ENCODE measurements around the gene SIT1.

The SIT1 gene, protein sequence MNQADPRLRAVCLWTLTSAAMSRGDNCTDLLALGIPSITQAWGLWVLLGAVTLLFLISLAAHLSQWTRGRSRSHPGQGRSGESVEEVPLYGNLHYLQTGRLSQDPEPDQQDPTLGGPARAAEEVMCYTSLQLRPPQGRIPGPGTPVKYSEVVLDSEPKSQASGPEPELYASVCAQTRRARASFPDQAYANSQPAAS

DNA sequence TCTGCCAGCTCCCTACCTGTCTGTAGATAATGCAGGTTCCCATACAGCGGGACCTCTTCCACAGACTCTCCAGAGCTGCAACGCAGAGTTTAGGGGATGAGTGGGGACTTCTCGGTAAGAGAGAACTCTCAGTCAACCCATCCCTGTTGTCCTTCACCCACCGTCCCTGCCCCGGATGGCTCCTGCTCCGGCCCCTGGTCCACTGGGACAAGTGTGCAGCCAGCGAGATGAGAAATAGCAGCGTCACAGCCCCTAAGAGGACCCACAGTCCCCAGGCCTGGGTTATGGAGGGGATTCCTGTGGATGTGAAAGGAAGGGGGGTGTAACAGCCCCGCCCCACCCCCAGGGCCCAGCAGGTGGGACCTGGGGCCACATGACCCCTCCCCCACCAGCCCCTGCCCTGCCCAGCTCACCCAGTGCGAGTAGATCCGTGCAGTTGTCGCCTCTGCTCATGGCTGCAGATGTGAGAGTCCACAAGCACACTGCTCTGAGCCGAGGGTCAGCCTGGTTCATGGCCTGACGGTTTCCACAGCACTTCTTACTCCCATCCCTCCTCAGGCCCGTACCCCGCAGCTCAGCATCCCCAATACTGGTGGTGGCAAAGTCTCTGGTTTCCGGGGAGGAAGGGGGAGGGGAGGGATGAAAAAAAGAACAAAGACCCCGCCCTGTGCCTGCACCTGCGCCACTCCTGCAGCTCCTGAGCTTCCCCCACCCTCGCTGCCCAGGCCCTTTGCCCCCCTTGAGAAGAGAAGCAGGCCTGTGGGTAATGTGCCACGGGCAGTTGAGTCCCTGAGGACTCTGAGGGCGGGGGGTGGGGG is at the start of gene SIT1:
SIT1 (minus strand) TSS at position 591 of the 818 bp plus-strand sequence; CDS start at position 513, 78 bp downstream.
- DNase-seq: no peak

DNA sequence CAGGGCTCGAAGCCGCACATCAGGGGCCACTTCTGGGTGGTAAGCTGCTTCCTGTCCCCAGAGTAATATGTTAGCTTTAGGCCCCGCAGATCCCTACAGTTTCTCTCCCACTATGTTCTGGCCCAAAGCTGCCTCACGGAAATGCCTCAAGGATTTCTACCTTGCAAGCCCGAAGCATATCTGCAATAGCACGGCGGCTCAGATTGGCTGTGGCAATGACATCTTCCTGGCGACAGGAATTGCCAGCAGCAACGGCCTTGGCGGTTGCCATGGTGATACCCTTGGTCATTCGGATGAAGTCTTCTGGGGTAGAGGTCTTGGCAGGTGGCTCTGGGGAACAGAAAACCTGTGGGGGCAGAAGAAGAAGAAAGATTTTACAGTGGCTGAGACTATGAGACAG is 49.3 kb upstream of the SIT1 start:
- no peak for DNase-seq

DNA sequence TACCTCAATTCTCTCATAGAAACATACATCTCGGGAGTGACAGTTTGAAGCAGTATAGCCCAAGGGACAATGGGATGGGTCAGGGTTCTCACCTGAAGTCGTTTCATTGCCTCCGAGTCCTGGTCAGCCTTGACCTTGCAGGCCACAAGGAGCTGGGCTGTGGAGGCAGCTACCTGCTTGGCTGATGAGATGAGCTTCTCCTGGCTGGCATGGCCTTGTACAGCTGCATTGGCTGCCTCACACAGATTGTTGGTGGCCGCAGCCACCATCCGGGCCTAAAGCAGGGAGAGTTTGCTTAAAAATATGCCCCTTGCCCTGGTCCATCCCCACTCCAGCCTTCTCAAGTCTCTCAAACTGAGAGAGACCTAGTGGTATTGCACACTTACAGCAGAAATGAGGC is 47.5 kb upstream of the SIT1 start:
- no peak for DNase-seq

DNA sequence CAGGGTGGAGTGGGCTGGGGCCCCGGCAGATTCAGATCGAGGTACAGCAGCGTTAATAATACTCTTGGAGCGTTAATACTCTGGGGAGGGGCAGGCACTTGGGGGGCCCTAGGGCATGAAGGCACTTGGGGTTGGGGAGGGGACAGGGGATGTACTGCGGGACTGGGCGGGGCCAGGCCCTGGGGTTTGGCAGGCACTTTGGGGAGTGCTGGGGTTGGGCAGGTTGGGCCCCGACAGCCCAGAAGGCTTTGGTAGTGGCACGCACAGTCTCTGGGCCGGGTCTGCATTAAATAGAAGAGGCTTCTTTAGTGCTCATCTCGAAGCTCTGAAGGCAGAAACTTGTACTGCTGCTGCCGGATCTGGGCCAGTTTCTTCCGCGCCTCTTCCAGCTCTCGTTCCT is 46.8 kb upstream of the SIT1 start:
- no peak for DNase-seq

DNA sequence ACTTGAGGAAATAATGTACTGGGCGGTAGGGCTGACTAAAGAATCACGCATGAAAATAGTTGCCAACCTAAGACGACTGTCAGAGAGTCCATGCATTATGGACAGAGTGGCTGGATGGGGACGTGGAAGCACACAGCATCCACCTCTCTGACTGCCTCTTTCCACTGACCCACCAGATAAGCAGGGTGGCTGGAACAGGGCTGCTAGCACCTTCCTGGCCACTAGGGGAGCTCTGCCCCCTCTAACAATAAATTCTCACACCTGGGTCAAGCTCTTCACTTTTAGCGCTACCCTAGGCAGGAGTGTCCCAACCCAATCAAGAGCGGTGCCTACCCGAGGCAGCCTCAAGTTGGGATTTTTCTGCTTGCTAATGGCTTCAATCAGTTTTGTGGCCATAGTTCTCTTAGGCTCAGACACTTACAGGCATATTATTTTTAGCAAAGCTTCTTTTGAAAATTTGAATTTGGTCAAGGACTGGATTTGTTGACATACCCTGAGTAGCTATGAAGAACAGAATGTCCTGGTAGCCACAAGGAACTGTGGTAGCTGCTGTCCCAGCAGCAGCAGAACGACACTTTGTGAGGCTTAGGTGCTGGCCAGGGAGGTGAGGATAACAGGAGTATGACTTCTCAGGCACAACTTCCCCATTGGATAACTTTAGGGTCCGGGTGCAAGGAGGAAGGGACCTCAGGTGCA is 45.9 kb upstream of the SIT1 start:
- peak; percentile 14 for DNase-seq

DNA sequence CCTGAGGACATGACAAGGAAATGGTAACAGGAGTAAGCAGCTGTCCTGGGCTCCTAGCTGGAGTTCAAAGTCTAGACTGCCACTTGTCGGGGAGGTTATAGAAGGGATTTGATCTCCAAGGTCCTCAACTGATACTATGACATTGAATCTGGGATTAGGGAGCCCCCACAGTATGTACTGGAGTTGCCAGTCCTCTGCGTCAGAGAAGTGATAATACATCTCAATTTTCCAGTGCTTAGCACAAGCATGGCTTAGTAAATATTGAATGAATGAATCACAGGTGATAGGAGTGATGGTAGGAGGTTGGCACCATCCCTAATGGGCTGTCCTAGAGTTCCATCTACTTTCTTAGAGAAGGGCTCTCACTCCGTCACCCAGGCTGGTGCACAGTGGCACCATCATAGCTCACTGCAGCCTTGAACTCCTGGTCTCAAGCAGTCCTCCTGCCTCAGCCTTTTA is 45.2 kb upstream of the SIT1 start:
- no peak for DNase-seq

DNA sequence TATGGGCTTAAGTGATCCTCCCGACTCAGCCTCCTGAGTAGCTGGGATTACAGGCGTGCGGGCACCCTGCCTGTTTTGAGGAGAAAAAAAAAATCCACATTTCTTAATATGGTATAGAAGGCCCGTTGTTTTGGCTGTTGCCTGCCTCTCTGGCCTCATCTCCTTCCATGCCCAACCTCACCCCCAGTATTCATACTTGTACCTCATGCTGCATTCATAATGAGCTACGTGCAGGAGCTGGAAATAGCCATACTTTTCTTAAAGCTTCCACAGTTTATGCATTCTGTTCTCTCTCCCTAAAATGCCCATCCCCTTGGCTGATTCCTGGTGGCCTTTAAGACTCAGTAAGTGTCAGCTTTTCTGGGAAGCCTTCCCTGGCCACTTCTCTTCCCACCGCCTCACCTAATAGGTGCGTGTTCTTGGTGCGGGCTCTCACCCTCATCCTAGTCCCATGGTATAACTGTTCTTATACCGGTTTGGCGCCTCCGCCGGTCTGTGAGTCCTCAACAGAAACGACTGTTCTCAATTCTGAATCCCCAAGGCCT is 41.1 kb upstream of the SIT1 start:
- DNase-seq: no peak

DNA sequence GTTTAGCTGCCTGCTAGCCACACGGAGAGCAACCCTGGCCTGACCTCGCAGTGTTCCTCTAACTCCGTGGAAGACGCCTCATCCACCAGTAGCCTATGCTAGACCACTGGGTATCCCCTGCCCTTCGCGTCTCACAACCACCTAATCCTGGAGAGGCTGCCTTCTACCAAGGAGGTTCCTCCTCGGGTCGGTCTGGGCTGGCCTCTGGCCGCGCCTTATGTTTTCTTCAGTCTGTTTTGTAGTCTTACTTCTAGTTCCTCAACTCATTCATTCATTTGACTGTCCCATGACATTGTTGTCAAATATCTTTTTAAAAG is 40.6 kb upstream of the SIT1 start:
- DNase-seq: no peak

DNA sequence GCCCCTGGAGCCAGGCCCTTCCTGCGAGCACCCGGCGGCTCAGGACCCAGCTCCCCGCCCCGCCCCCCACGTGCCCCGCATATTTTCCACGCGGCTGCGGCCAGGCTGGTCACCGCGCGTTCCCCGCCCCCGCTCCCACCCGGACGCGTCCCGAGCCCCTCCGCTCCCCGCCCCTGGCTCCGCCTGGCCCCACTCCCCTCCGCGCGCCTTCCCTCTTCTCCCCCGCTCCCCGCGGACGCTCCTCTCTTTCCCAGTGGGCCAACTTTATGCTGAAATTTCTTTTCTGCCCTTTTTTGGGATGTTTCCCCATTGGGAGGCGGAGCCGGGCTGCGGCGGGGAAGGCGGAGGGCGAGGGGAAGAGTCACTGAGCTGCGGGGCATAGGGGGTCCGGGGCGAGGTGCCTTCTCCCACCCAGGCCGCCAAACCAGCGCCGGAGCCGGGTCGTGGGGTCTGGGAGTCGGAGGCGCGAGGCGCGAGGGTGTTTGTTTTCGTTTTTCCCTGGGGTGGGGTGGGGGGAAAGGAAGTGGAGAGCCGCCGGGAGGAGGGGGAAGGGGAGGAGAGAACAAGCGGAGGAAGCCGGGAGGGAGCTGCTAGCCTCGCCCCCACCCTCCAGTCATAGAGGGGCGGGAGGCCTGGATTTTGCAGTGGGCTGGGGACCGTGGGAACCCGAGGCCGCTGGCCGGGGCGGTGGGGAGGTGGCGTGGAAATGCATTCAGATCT is 40.0 kb upstream of the SIT1 start:
- peak; percentile 30 for DNase-seq

DNA sequence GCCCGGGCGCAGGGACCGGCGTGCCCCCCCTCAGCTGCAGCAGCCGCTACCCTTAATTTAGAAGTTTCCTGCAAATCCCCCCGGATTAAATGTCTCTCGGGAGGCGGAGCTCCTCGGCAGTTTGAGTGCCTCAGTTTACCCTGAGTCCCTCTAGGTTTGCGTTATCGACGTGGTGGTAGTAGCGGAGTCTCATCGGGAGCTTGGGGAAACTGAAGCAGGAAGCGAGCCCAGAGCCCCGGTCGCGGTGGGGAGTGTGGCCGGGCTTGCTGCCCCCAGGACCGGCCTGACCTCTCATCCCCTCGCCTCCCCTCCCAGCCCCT is 39.5 kb upstream of the SIT1 start:
- DNase-seq: no peak

DNA sequence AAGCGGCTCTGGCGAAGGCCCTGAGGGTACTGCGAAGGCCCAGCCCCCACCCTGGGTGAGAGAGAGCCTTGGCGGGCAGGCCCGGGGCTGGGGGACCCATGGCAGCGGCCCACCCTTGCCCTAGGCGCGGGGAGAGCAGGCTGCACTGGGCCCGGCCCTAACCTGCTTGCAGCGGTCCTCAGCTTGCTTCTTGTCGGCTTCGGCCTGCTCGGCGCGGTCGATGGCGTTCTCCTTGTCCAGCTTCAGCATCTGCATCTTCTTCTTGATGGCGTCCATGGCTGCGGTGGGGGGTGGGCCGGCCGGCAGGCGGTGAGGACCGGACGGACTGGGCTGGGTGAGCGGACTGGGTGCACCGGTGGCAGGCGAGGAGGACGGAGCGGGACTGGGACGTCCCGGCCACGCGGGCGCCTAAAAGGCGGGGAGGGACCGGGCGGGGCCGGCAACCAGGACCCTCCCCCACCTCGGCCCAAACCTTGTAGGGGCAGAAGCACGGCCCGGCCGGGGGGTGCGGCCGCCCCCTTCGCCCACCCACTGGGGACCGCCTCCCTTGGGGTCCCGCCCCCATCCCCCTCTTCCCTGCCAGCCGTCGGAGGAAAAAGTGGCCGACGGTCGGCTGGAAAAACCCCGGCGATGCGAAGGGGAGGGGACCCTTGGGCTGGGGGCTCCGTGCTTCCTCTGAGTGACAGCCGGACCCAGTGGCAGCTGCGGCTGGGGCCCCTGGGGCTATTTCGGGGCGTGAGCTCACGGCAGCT is 39.0 kb upstream of the SIT1 start, which contains the start of gene TPM2:
TPM2 (minus strand) TSS at position 384 of the 752 bp plus-strand sequence; CDS start at position 276, 108 bp downstream.
- DNase-seq: no peak

DNA sequence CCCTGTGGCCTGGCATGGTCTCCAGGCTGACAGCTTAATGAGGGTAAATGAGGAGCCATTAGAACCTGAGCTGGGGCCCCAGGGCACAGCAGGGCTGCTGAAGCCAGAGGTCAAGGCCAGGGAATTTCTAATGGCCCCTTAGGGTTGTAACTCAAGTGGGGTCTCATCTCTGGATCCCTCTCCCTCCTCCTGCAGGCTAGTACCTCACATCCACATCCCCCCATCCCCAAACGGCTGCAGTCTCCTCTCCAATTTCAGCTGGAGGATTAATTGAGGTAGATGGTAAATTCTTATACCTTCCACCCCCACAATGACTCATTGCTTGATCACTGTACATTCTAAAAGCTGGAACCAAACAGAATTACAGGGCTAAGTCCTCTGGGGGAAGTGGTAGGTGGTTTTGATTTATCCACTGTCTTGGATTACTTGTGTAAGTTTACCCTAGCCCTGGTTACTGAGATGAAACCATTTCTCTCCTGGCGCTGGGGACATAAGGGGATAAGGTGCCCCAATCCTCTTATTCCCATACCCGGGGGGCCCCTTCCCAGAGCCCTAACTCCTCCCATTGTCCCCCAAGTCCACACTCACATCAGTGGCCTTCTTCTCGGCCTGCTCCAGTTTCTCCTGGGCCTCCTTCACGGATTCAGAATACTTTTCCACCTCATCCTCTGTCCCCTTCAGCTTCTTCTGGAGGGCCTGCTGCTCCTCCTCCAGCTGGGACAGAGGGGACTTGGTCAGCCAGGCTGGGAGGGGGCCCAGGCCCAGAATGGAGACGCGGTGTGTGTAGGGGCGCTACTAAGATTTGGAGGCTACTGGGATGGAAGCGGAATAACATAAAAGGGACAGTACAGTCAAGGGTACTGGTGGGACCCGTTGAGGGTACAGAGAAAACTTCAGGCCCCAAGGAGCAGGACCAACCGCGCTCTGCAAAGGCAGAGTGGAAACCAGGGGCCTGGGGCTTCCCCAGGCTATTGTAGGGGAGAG is 38.1 kb upstream of the SIT1 start:
- DNase-seq: no peak

DNA sequence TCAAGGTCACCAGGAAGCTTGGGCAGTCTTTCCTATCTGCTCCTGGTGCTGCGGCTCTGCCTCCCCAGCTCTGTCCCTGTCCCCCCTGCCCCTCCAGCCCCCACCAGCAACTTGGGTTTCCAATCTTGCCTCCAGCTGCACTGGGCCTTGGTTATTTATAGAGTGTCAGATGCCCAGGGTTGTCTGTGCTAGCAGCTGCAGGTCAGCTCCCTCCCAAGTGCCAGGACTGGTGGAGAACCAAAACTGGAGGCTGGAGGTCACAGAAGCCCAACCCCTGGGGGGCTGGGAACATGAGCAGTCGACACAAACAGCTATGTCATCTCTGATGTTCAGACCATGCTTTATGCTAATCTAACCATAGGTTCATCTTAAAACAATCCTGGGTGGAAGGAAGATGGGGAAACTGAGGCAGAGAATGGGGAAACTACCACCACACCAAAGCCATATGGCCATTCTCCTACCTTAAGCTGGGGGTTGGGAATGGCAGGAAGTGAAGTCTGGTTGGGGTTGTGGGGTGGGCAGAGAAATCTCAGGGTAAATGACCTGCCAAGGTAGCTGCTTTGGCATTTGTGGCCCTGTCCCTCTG is 37.3 kb upstream of the SIT1 start:
- no peak for DNase-seq

DNA sequence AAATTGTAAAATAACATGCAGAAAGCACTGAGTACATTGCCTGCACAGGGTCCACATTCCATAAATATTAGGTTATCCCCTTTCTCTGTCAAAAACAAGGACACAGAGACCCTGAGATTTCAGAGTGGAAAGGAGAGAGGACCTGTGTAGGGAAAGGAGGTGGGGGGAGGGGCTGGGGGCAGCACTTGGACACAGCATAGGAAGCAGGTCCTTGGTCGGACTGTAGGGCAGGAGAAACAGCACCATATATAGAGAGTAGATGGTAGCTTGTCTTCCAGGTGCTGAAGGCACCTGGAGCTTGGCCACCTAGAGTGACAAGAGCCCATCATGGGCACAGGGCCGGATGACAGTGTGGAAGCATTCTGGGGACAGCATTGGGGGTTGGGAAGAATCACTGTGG is 36.6 kb upstream of the SIT1 start:
- no peak for DNase-seq

DNA sequence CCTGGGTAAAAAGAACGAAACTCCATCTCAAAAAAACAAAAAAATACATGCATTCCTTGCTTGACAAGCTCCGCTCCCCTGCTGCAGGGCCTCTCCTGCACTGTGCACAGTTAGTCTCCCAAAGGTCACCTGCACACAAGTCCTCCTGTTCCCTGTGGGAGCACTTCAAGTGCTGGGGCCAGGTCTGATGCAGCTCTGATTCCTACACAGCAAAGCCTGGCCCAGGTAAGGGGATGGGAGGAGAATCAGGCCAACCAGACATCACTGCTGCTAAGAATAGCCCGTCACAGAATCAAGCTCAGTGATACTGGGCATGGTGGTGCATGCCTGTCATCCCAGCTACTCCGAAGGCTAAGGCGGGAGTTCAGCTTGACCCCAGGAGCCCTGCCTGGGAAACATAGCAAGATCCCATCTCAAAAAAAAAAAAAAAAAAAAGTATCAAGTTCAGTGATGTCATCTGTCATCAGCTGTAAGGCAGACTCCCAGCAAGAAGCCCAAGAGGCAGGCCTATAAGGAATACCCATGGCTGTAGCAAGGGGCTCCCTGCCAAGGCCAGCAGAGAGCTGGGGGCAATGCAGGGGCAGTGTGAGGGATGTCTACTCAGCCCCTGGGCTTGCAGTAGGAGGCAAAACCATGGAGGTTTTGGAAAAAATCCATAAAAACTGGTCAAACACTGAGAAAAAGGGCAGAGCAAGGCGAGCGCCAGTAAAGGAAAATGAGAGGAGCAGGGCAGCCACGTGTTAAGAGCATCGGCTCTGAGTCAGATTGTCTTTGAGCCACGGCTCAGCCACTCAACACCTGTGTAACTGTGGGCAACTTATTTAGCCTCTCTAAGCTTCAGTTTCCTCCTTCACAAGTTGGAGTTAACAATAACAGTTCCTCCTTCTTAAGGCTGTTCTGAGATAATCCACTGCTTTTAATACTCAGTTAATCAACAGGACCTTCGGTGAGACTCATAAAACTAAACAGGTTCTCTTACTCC is 35.8 kb upstream of the SIT1 start:
- no peak for DNase-seq

DNA sequence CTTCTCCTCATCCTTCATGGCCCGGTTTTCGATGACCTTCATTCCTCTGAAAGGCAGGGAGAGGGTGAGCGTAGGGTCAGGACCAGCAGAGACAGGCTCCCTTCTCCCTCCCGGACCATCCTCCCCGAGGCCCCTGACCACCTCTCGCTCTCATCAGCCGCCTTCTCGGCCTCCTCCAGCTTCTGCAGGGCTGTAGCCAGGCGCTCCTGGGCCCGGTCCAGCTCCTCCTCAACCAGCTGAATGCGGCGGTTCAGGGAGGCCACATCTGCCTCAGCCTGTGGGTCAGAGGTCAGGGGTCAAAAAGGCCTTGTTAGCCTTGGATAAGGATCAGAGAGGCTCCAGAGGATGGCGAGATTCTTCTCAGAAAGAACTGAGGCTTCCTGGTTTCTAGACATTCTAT is 34.8 kb upstream of the SIT1 start:
- no peak for DNase-seq

DNA sequence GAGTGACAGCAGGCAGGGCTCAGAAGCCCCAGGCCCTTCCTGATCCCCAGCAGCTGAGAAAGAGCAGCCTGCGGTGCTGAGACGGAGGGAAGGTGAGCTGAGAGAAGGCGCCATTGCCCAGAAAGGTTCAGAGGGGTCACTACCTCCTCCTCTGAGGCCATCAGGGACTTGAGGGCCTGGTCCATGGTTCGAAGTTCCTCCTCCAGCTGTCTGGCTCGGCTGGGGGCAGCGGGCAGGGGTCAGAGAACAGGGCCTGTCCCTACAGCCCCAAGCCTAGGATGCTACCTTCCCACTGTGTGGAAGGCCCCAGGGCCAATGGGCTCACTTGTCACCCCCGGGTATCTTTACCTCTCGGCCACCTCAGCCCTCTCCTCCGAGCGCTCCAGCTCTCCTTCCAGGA is 34.2 kb upstream of the SIT1 start:
- DNase-seq: no peak

DNA sequence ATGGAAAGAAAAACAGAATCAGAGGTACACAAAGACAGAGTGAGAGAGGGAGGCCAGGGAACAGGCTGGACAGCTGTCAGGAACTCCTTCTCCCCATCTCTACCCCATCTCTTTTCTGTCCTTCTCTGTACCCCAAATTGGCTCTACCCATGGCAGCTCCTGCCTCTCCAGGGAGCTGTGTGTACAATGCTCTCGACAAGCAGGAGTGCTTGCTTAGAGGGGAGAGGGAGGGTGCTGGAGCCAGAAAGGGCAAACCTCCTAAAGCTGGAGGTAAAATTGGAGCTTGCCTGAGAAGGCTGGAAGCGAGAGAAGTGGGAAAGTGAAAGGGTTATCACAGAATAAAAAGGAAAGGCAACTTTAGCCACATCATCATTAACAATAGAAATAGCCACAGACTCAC is 32.6 kb upstream of the SIT1 start:
- no peak for DNase-seq

DNA sequence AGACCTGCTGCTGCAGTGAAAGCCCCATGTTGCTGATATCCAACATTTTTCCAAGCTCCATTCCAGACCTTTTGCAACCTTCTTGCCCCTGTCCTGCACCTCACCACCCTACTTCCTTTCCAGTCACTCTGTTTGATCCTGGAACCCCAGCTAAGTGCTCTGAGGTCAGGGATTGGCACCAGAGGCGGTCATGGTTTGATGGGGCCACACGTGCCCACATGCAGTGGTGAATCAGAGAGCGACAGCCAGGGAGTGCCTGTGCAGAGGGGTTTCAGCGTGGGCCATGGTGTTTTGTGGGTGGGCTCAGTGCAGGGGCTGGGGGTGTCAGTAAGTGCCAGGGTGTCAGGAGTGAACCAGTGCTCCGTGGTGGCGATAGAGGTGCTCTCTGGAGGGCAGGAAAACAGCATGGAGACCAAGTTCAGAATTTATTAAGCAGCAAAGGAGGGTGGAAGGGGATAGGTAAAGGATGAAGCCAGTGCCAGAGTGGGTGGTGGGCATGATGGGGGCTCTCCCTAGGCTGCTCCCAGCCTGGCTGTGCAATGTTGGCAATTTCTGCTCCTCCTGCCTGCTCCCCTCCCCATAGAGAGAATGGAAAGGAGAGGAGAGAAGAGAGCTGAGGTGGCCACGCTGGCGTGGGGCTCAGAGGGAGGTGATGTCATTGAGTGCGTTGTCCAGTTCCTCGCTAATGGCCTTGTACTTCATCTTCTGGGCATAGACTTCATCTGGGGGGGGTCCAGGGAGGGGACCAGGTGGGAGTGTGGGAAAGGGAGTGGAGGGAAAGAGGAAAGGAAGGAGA is 32.0 kb upstream of the SIT1 start:
- DNase-seq: no peak
